ENCODE results near the gene NECTIN3.

Gene NECTIN3

GRCh38 chr3:111072031-111072921 lies 660 bp downstream of the NECTIN3 start (continued):
- no peak for TF ChIP-seq MEIS1 (CRISPR knock-in tag; IDR thresholded peaks at IDR 0.05; ENCODE audit: borderline replicate concordance)
- TF ChIP-seq ZBTB20 (tag by site-specific recombination; IDR thresholded peaks at IDR 0.05), result peak; percentile 39; the same call in 1 of the 2 replicates

GRCh38 chr3:111073218-111073617 lies 1.6 kb downstream of the NECTIN3 start:
- Histone ChIP-seq H3K36me3 (ENCODE audit: control insufficient read depth in 2 of 2, insufficient read depth in 1 of 2, low read length in 2 of 2) (no peaks in the 10 kb centered on the region), H3K9me3 (ENCODE audit: control insufficient read depth, insufficient read depth, low read depth, low read length) (no peaks in the 10 kb centered on the region), H3K4me1 (ENCODE audit: control insufficient read depth, insufficient read depth, low read length) (0 out of 2 replicates have a peak, but pooled peaks cover 2% of the 10 kb centered on the region), H3K4me3 (ENCODE audit: low read depth, low read length) (peak overlapping the region; percentile 80), H3K27ac (ENCODE audit: extremely low read depth, low read depth, low read length) (no peak overlapping the region)
- TF ChIP-seq ZNF146 (tag by site-specific recombination; IDR thresholded peaks at IDR 0.05) (no peak), ZNF670 (tag by site-specific recombination; IDR thresholded peaks at IDR 0.05; ENCODE audit: low read depth) (no peak), SALL2 (tag by site-specific recombination; IDR thresholded peaks at IDR 0.05; ENCODE audit: borderline replicate concordance) (no peak), ZNF133 (tag by site-specific recombination; IDR thresholded peaks at IDR 0.05) (no peak), ZFP3 (tag by site-specific recombination; IDR thresholded peaks at IDR 0.05; ENCODE audit: low read depth) (no peak), GLI4 (tag by site-specific recombination; IDR thresholded peaks at IDR 0.05) (no peak), GFI1B (tag by site-specific recombination; IDR thresholded peaks at IDR 0.05) (no peak), PBX3 (CRISPR knock-in tag; IDR thresholded peaks at IDR 0.05) (no peak), ZNF654 (tag by site-specific recombination; IDR thresholded peaks at IDR 0.05; ENCODE audit: low read depth) (no peak), YY1 (tag by site-specific recombination; IDR thresholded peaks at IDR 0.05) (no peak), TCF7L2 (IDR thresholded peaks at IDR 0.05; ENCODE audit: borderline replicate concordance, low read depth, low read length) (no peak), ZNF501 (tag by site-specific recombination; IDR thresholded peaks at IDR 0.05) (no peak), ZNF223 (tag by site-specific recombination; IDR thresholded peaks at IDR 0.05) (no peak)
- ChIA-PET CTCF (no interaction called here), POLR2A (no interaction called here)

- Histone ChIP-seq H3K36me3 (ENCODE audit: control insufficient read depth in 2 of 2, insufficient read depth in 1 of 2, low read length in 2 of 2) (no peaks in the 10 kb centered on the region), H3K4me3 (ENCODE audit: low read depth, low read length) (no peak overlapping the region), H3K4me1 (ENCODE audit: control insufficient read depth, insufficient read depth, low read length) (0 out of 2 replicates have a peak, but pooled peaks cover 2% of the 10 kb centered on the region), H3K27ac (ENCODE audit: extremely low read depth, low read depth, low read length) (no peak overlapping the region), H3K9me3 (ENCODE audit: control insufficient read depth, insufficient read depth, low read depth, low read length) (no peaks in the 10 kb centered on the region)
- ChIA-PET CTCF (no interaction called here), POLR2A (no interaction called here)
- TF ChIP-seq HIC1 (tag by site-specific recombination; IDR thresholded peaks at IDR 0.05) (no peak), SCRT1 (tag by site-specific recombination; IDR thresholded peaks at IDR 0.05; ENCODE audit: borderline replicate concordance) (no peak), ZNF645 (tag by site-specific recombination; IDR thresholded peaks at IDR 0.05) (no peak), ZNF274 (IDR thresholded peaks at IDR 0.05; ENCODE audit: low read length) (no peak), ZNF274 (tag by site-specific recombination; IDR thresholded peaks at IDR 0.05; ENCODE audit: borderline replicate concordance) (no peak), ZNF776 (tag by site-specific recombination; IDR thresholded peaks at IDR 0.05; ENCODE audit: borderline replicate concordance) (no peak)
Observed at GRCh38 chr3:111076732-111077131, 5.1 kb downstream of the NECTIN3 start.

All from HEK293 (cell line).